ENCODE measurements around the gene MORN1.

MORN1 gene

GRCh38 chr1:2382621-2383361 lies 8.6 kb downstream of the MORN1 start:
- DNase-seq (ENCODE audit: low read depth) = no peak
- peak; percentile 78 for TF ChIP-seq CTCF (conservative IDR thresholded peaks at IDR 0.05; ENCODE audit: low read depth, low read length)
- no peak overlapping the region for H3K4me3 ChIP-seq (ENCODE audit: low read length)

- DNase-seq (ENCODE audit: low read depth) = no peak
- H3K4me3 ChIP-seq (ENCODE audit: low read length) = no peak overlapping the region
- peak; percentile 89 for TF ChIP-seq CTCF (conservative IDR thresholded peaks at IDR 0.05; ENCODE audit: low read depth, low read length)
Observed at GRCh38 chr1:2381741-2382620, 9.4 kb downstream of the MORN1 start.

GRCh38 chr1:2380816-2381591 lies 10.3 kb downstream of the MORN1 start:
- TF ChIP-seq CTCF (conservative IDR thresholded peaks at IDR 0.05; ENCODE audit: low read depth, low read length) = no peak
- no peak overlapping the region for H3K4me3 ChIP-seq (ENCODE audit: low read length)
- no peak for DNase-seq (ENCODE audit: low read depth)

- TF ChIP-seq CTCF (conservative IDR thresholded peaks at IDR 0.05; ENCODE audit: low read depth, low read length) = no peak
- no peak for DNase-seq (ENCODE audit: low read depth)
- H3K4me3 ChIP-seq (ENCODE audit: low read length) = no peak overlapping the region
Observed at GRCh38 chr1:2379733-2380404, 11.5 kb downstream of the MORN1 start.

GRCh38 chr1:2378956-2379732 lies 12.2 kb downstream of the MORN1 start:
- no peak overlapping the region for H3K4me3 ChIP-seq (ENCODE audit: low read length)
- DNase-seq (ENCODE audit: low read depth) = no peak
- no peak for TF ChIP-seq CTCF (conservative IDR thresholded peaks at IDR 0.05; ENCODE audit: low read depth, low read length)

- H3K4me3 ChIP-seq (ENCODE audit: low read length) = no peak overlapping the region
- no peak for DNase-seq (ENCODE audit: low read depth)
- TF ChIP-seq CTCF (conservative IDR thresholded peaks at IDR 0.05; ENCODE audit: low read depth, low read length) = no peak
Observed at GRCh38 chr1:2378441-2378851, 12.9 kb downstream of the MORN1 start.
